GM13977 (cell line): ENCODE results near the gene PKD2.

ENCODE experiments used
- DNase-seq: peaks from one replicate; pipeline ENCODE4 v3.0.0; 2012; ENCODE audit warnings: low spot score
- in situ Hi-C: fragments of 300-500 bp; cut with MboI; formaldehyde crosslinking; loops from one replicate; pipeline ENCODE4 v1.12.0; 2022; ENCODE audit warnings: low sequenced_read_pairs, low pct_unique_long_range_greater_than_20kb, mixed read lengths, inconsistent platforms; ENCODE audit not compliant: unreplicated experiment
- TF ChIP-seq, protein P1 (sequence below): IDR thresholded peaks from 2 replicates; pipeline ENCODE4 v1.5.1; 2012; ENCODE audit warnings: mild to moderate bottlenecking, control low read depth; ENCODE audit not compliant: insufficient read depth; ENCODE audit errors: extremely low read depth, missing control alignments

PKD2 gene

DNA sequence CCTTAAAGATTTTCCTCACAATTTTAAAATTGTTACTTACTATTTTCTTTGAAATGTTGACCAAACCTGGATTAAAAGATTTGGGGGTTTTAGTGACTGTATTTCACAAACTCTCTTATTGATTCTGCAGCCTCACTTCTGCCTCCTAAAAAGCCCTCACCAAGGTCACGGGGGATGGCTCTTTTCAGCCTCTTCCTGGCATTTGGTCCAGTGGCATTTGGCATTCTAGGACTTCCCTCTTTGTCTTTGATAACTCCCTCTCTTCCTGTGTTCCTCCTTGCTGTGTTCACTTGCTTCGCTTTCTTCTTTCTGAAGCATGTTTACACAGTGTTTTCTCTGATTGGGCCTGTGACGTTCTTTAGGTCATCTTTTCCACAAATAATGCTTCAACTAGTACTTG, 21.5 kb downstream of the PKD2 start:
- in situ Hi-C loops, result loop anchor here (25.0 kb wide), 1 partner anchor 483 kb away; the partner anchor contains the start of gene PYURF
- TF ChIP-seq, protein P1, sequence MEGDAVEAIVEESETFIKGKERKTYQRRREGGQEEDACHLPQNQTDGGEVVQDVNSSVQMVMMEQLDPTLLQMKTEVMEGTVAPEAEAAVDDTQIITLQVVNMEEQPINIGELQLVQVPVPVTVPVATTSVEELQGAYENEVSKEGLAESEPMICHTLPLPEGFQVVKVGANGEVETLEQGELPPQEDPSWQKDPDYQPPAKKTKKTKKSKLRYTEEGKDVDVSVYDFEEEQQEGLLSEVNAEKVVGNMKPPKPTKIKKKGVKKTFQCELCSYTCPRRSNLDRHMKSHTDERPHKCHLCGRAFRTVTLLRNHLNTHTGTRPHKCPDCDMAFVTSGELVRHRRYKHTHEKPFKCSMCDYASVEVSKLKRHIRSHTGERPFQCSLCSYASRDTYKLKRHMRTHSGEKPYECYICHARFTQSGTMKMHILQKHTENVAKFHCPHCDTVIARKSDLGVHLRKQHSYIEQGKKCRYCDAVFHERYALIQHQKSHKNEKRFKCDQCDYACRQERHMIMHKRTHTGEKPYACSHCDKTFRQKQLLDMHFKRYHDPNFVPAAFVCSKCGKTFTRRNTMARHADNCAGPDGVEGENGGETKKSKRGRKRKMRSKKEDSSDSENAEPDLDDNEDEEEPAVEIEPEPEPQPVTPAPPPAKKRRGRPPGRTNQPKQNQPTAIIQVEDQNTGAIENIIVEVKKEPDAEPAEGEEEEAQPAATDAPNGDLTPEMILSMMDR, result no peak
- no peak for DNase-seq

DNA sequence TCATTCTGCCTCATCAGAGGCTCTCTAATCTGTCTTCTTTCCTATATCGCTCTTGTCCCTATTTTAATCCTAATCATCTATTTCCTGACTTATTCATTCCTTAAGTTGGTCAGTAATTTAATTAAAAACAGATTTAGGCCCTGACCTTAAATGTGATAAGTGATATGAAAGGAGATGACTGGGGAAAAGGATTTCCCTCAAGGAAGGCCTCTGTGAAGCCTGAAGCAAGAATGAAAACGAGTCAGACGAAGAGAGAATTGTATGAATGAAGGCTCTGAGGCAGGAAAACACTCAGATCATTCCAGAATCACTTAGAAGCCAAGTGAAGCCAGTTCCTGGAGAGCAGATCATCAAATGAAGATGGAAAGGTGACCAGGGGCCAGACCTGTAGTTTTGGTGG, 22.1 kb downstream of the PKD2 start:
- TF ChIP-seq, protein P1, result no peak
- DNase-seq, result no peak
- in situ Hi-C loops, result loop anchor here (25.0 kb wide), 1 partner anchor 483 kb away; the partner anchor contains the start of gene PYURF

- TF ChIP-seq, protein P1, result no peak
- DNase-seq, result no peak
- in situ Hi-C loops, result loop anchor here (10.0 to 25.0 kb wide), 2 partner anchors 184 to 482 kb away; partner anchors contain the start of gene PYURF
Measured at GRCh38 chr4:88030565-88031310, 23.3 kb downstream of the PKD2 start.

- peak; percentile 38 for DNase-seq
- TF ChIP-seq, protein P1, result peak; percentile 70
- in situ Hi-C loops, result loop anchor here (10.0 to 25.0 kb wide), 2 partner anchors 181 to 479 kb away; partner anchors contain the start of gene PYURF
Measured at GRCh38 chr4:88033309-88033708, 25.9 kb downstream of the PKD2 start.

GRCh38 chr4:88035292-88035691, 27.9 kb downstream of the PKD2 start:
- TF ChIP-seq, protein P1, result no peak
- no peak for DNase-seq
- in situ Hi-C loops, result loop anchor here (10.0 to 25.0 kb wide), 2 partner anchors 180 to 477 kb away; partner anchors contain the start of gene PYURF

DNA sequence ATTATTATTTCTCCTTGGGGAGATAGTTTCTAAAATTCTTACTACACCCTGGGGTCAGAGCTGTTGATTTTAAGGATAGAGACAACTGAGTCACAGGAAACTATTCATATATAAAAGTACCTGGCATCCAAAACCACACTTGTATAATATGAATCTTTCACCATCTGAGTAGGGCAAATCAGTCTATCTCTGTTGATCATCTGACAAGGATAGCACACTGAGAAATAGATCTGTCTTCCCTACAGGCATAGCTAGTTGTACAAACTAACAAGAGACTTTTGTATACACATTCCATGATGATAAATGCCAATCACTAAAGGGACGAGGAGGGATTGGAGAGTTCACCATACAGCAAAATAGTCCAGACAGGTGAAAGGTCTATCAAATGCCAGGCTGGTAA, 30.0 kb downstream of the PKD2 start:
- DNase-seq, result no peak
- in situ Hi-C loops, result loop anchor here (10.0 to 25.0 kb wide), 2 partner anchors 177 to 475 kb away; partner anchors contain the start of gene PYURF
- TF ChIP-seq, protein P1, result no peak
